GM12872 (cell line): ENCODE data around the gene H2AZ1.

Experiments used
- CTCF ChIP-seq: IDR thresholded peaks from 3 replicates; pipeline ENCODE4 v1.5.1; 2011; ENCODE audit warnings: low read depth, mild to moderate bottlenecking, low read length, moderate library complexity; ENCODE audit not compliant: insufficient read depth

H2AZ1 gene

GRCh38 chr4:99943904-99944437 is 6.1 kb downstream of the H2AZ1 start:
- no peak for TF ChIP-seq CTCF

DNA sequence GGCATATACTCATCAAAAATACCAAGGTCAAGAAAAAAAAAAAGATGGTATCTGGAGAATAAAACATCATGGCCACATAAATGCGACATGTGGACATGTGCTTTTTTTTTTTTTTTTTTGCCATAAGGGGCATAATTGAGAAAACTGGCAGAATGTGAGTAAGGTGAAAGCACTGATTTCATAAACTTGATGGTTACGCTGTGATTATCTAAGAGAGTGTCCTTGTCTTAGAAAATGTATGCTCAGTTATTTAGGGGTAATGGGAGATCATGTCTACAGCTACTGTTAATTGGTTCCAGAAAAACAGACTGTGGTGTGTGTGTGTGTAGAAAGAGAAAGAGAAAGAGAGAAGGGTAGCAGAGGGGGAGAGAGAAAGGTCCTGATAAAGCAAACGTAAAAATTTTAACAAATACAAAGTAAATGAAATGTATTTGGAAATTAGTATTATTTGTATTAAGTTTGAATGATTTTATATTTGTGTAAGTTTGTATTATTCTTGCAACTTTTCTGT is 11.8 kb downstream of the H2AZ1 start:
- no peak for TF ChIP-seq CTCF

DNA sequence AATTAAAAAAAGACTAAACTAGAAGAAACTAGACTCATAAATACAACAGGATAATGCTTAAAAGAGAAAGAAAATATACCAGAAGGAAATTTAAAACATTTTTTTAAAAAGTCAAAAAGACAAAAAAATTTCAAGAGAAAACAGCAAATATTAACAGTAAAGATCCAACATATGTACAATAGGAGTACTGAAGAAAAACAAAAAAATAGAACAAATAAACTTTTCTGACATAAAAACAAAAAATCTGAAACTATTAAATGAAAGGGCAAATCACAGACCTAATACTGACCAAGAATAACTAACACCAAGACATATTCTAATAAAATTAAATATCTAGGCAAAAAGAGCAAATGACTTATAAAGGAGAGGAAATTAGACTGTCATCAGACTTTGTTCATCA is 15.2 kb downstream of the H2AZ1 start:
- no peak for TF ChIP-seq CTCF

GRCh38 chr4:99927566-99927965 is 22.5 kb downstream of the H2AZ1 start:
- TF ChIP-seq CTCF = no peak

DNA sequence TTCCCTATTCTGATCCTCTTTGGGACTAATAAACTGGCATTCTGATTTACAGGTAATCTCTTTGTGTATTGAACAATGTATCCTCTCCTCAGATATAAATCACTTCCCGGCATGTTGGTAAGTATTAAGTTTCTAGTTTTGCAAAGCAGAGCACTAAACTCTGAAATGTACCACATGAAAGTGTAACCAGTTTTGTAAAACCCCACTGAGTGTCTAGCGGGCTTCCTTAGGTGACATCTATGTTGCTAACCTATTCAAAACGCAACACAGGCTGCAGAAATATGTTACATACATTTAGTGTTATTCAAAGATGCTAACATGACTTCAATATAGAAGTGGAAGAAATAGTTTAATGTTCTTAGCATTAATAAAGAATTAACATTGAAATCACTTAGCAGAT is 28.9 kb downstream of the H2AZ1 start:
- TF ChIP-seq CTCF = no peak

GRCh38 chr4:99918656-99919055 is 31.4 kb downstream of the H2AZ1 start:
- TF ChIP-seq CTCF = no peak

DNA sequence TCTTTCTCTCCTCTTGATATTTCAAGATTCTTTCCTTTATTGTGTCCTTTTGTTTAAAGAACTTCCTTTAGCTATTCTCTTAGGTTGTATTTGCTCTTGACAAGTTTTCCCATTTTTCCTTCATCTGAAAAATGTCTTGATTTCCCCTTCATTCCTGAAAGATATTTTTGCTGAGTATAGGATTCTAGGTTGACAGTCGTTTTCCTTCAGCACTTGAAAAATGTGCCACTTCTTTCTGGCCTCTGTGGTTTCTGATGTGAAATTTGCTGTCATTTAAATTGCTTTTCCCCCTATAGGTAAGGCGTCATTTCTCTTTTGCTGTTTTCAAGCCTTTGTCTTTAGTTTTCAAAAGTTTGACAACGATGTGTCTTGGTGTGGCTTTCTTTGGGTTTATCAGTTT is 32.5 kb downstream of the H2AZ1 start:
- no peak for TF ChIP-seq CTCF

DNA sequence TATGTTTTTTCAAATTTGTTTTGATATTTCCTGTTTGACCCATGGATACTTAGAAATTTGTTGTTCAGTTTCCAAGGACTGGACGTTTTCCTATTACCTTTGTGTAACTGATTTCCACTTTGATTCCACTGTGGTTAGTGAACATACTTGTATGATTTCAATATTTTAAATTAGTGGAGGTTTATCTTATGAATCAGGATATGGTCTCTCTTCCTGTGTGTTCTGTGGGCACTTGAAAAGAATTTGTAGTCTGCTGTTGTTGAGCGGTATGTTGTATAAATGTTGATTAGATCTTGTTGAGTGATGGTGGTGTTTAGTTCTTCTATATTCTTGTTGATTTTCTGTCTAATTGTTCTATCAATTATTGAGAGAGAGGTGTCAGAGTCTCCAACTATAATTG is 34.6 kb downstream of the H2AZ1 start:
- no peak for TF ChIP-seq CTCF
